GM23338 (cell line): ENCODE data around the gene APOBEC2. TPM values are rescaled to one million over a fixed set of nuclear protein-coding genes. Genes with fewer than 3 reads are reported as not detected.

ENCODE experiments used
- ATAC-seq: fragments of 200-7000 bp; cut with Tn5 transposase; 3 replicates; pipeline ENCODE4 v1.9.1; 2020
- DNase-seq: peaks from one replicate; pipeline ENCODE4 v3.0.0-alpha.2; 2015; ENCODE audit warnings: low spot score
- H2AFZ ChIP-seq: fragments of 200-600 bp; sonication (generic); 2 replicates; pipeline ENCODE4 v1.8.0; 2016; ENCODE audit warnings: antibody characterized with exemption, mild to moderate bottlenecking, moderate library complexity
- H3F3A ChIP-seq: fragments of 200-600 bp; sonication (generic); replicated peaks from 2 replicates; pipeline ENCODE4 v1.8.0; 2017; ENCODE audit warnings: antibody characterized with exemption, mixed run types, low read depth
- H3K27ac ChIP-seq: fragments of 200-600 bp; sonication (generic); 2 replicates; pipeline ENCODE4 v1.6.1; 2016; ENCODE audit warnings: low read depth
- H3K27me3 ChIP-seq: fragments of 200-600 bp; sonication (generic); 2 replicates; pipeline ENCODE4 v1.8.0; 2016; ENCODE audit warnings: mild to moderate bottlenecking, mixed run types, moderate library complexity; ENCODE audit not compliant: insufficient read depth
- H3K36me3 ChIP-seq: fragments of 200-600 bp; sonication (generic); 2 replicates; pipeline ENCODE4 v1.8.0; 2016; ENCODE audit warnings: mild to moderate bottlenecking; ENCODE audit not compliant: insufficient read depth
- H3K4me1 ChIP-seq: fragments of 200-600 bp; sonication (generic); 2 replicates; pipeline ENCODE4 v1.8.0; 2016; ENCODE audit warnings: mild to moderate bottlenecking, moderate library complexity; ENCODE audit not compliant: insufficient read depth
- H3K4me2 ChIP-seq: fragments of 200-600 bp; sonication (generic); 2 replicates; pipeline ENCODE4 v1.7.1; 2017; ENCODE audit warnings: mixed run types
- H3K4me3 ChIP-seq: fragments of 200-600 bp; sonication (generic); 2 replicates; pipeline ENCODE4 v1.6.1; 2016; ENCODE audit warnings: mixed run types
- H3K79me2 ChIP-seq: fragments of 200-600 bp; sonication (generic); replicated peaks from 2 replicates; pipeline ENCODE4 v1.8.0; 2017; ENCODE audit warnings: mild to moderate bottlenecking; ENCODE audit not compliant: insufficient read depth
- H3K9me2 ChIP-seq: fragments of 200-600 bp; sonication (generic); 2 replicates; pipeline ENCODE4 v1.8.0; 2017; ENCODE audit not compliant: insufficient read depth
- H4K20me1 ChIP-seq: fragments of 200-600 bp; sonication (generic); replicated peaks from 2 replicates; pipeline ENCODE4 v1.8.0; 2017; ENCODE audit warnings: mild to moderate bottlenecking; ENCODE audit not compliant: insufficient read depth
- H3K27ac Mint-ChIP-seq: 2 replicates; pipeline ENCODE4 v1.8.0; 2020; ENCODE audit warnings: inconsistent platforms, mild to moderate bottlenecking, moderate library complexity, mixed read lengths
- H3K27me3 Mint-ChIP-seq: 3 replicates; pipeline ENCODE4 v1.8.0; 2022; ENCODE audit warnings: low read depth, mild to moderate bottlenecking, moderate library complexity, mixed read lengths, inconsistent platforms; ENCODE audit not compliant: insufficient read depth, poor library complexity
- H3K36me3 Mint-ChIP-seq: 3 replicates; pipeline ENCODE4 v1.8.0; 2021; ENCODE audit warnings: low read depth, mild to moderate bottlenecking, inconsistent platforms, moderate library complexity, mixed read lengths
- H3K4me1 Mint-ChIP-seq: 3 replicates; pipeline ENCODE4 v1.8.0; 2020; ENCODE audit warnings: mild to moderate bottlenecking, inconsistent platforms, mixed read lengths
- H3K4me3 Mint-ChIP-seq: 3 replicates; pipeline ENCODE4 v1.8.0; 2021; ENCODE audit warnings: moderate library complexity, mild to moderate bottlenecking, inconsistent platforms, mixed read lengths
- H3K9me3 Mint-ChIP-seq: 3 replicates; pipeline ENCODE4 v1.8.0; 2020; ENCODE audit warnings: moderate library complexity, mild to moderate bottlenecking, inconsistent platforms, mixed read lengths
- CREB1 ChIP-seq: fragments of 250-450 bp; sonication (Bioruptor Pico); IDR thresholded peaks from 2 replicates; pipeline ENCODE4 v1.5.0; 2020; ENCODE audit warnings: low read depth, mild to moderate bottlenecking, moderate library complexity
- EZH2 ChIP-seq: fragments of 200-600 bp; sonication (generic); IDR thresholded peaks from one replicate; pipeline ENCODE4 v1.8.0; 2017; ENCODE audit warnings: antibody characterized with exemption, mild to moderate bottlenecking, low read depth; ENCODE audit not compliant: unreplicated experiment
- JUNB ChIP-seq: IDR thresholded peaks from one replicate; pipeline ENCODE4 v1.6.1; 2016; ENCODE audit warnings: antibody characterized with exemption; ENCODE audit not compliant: unreplicated experiment
- NANOG ChIP-seq: IDR thresholded peaks from 2 replicates; pipeline ENCODE4 v1.6.1; 2016; ENCODE audit warnings: antibody characterized with exemption, borderline replicate concordance
- POLR2AphosphoS5 ChIP-seq: IDR thresholded peaks from 2 replicates; pipeline ENCODE4 v1.6.1; 2016; ENCODE audit warnings: antibody characterized with exemption, low read depth
- STAT1 ChIP-seq: IDR thresholded peaks from one replicate; pipeline ENCODE4 v1.6.1; 2016; ENCODE audit warnings: antibody characterized with exemption; ENCODE audit not compliant: unreplicated experiment
- ZNF331 ChIP-seq: fragments of 250-450 bp; sonication (Bioruptor Pico); IDR thresholded peaks from 2 replicates; pipeline ENCODE4 v1.5.0; 2020; ENCODE audit warnings: low read depth, mild to moderate bottlenecking, moderate library complexity
- ZNF462 ChIP-seq: fragments of 250-450 bp; sonication (Bioruptor Pico); IDR thresholded peaks from 2 replicates; pipeline ENCODE4 v1.5.0; 2020; ENCODE audit warnings: mild to moderate bottlenecking, moderate library complexity
- polyA plus RNA-seq: library from polyadenylated mRNA; unstranded; fragments of >200 nt; fragmentation: Nextera tagmentation; extraction: Ambion mirVana; gene quantifications from 2 replicates; pipeline ENCODE4 v1.2.1, GENCODE V29; 2016
- total RNA-seq: library from RNA; depleted of rRNA; stranded (reverse); fragments of >200 nt; shearing (Covaris generic); gene quantifications from 2 replicates; pipeline ENCODE4 v1.2.3, GENCODE V29; 2014
- TF ChIP-seq, protein P1 (sequence below), 2 experiments: fragments of 200-600 bp in 1 of 2; sonication (generic) in 1 of 2; conservative IDR thresholded peaks; 2 replicates each; pipeline versions ENCODE4 v1.5.1 to v1.6.1; 2016 to 2017; ENCODE audit warnings: antibody characterized with exemption in 2 of 2, low read depth in 2 of 2, mild to moderate bottlenecking in 2 of 2, moderate library complexity in 1 of 2

The APOBEC2 gene
- total and polyA plus RNA-seq, 2 experiments from 2014 or later, result 2.4 TPM; not detected in 1

DNA sequence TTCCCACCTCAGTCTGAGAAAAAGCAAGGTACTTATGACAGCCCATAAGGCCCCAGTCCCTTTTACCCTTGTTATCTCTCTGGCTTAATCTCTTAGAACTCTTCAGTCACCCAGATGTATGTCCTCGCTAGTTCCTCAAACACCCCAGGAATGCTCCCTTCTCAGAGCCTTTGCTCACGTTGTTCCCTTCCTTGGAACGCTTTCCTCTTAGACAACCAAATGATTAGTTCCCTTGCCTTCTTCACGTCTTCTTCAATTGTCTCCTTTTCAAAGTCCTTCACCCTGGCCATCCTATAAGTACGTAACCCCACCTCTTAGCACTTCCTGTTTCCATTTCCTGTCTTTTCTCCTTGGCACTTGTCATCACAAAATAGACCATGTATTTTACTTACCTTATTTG is 1.1 kb upstream of the APOBEC2 start (continued):
- TF ChIP-seq ZNF462 (CRISPR knock-in tag), result no peak
- TF ChIP-seq STAT1, result no peak
- TF ChIP-seq JUNB, result no peak
- TF ChIP-seq EZH2, result no peak
- no peak for TF ChIP-seq NANOG
- TF ChIP-seq CREB1 (CRISPR knock-in tag), result no peak
- no peak for TF ChIP-seq ZNF331 (CRISPR knock-in tag)

DNA sequence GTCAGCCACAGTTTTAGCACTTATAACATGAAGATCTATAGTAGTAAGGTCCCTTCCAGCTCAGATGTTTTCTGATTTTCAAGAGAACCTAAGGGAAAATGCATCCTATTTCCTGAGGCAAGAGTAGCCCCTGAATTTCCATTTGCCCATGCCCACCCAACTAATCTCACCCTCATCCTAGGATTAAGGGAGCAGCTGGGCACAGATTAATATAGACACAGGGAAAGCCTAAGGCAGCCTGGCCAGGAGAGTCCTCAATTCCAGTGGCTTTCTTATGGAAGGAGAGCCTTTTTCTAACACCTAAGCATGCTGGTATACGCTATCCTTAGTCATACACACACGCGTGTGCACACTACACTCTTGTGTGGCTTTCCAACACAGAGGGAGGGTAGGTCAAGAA is 1.5 kb downstream of the APOBEC2 start:
- DNase-seq, result no peak
- H3K79me2 ChIP-seq, result no peaks in the 10 kb centered on the region
- H3K4me2 ChIP-seq, result no peak overlapping the region
- H3K36me3 ChIP-seq, result no peaks in the 10 kb centered on the region
- H3K36me3 Mint-ChIP-seq, result no peaks in the 10 kb centered on the region
- peaks cover 12% of the 10 kb centered on the region for H3K4me1 ChIP-seq
- no peak overlapping the region for H3K4me3 ChIP-seq
- peaks cover 28% of the 10 kb centered on the region for H3K4me1 Mint-ChIP-seq
- no peaks in the 10 kb centered on the region for H3K9me2 ChIP-seq
- ATAC-seq, result no peak
- H3F3A ChIP-seq, result no peaks in the 10 kb centered on the region
- H3K4me3 Mint-ChIP-seq, result no peak overlapping the region
- no peak overlapping the region for H3K27ac ChIP-seq
- no peak overlapping the region for H2AFZ ChIP-seq
- H3K9me3 Mint-ChIP-seq, result no peaks in the 10 kb centered on the region
- H4K20me1 ChIP-seq, result no peaks in the 10 kb centered on the region
- H3K27me3 Mint-ChIP-seq, result peaks cover 2% of the 10 kb centered on the region
- no peaks in the 10 kb centered on the region for H3K27me3 ChIP-seq
- H3K27ac Mint-ChIP-seq, result no peak overlapping the region
- no peak for TF ChIP-seq CREB1 (CRISPR knock-in tag)
- TF ChIP-seq, protein P1, sequence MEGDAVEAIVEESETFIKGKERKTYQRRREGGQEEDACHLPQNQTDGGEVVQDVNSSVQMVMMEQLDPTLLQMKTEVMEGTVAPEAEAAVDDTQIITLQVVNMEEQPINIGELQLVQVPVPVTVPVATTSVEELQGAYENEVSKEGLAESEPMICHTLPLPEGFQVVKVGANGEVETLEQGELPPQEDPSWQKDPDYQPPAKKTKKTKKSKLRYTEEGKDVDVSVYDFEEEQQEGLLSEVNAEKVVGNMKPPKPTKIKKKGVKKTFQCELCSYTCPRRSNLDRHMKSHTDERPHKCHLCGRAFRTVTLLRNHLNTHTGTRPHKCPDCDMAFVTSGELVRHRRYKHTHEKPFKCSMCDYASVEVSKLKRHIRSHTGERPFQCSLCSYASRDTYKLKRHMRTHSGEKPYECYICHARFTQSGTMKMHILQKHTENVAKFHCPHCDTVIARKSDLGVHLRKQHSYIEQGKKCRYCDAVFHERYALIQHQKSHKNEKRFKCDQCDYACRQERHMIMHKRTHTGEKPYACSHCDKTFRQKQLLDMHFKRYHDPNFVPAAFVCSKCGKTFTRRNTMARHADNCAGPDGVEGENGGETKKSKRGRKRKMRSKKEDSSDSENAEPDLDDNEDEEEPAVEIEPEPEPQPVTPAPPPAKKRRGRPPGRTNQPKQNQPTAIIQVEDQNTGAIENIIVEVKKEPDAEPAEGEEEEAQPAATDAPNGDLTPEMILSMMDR (conservative IDR thresholded peaks at IDR 0.05; ENCODE audit: low read depth in 2 of 2), result no peak
- no peak for TF ChIP-seq JUNB
- TF ChIP-seq NANOG, result no peak
- TF ChIP-seq EZH2, result no peak
- no peak for TF ChIP-seq POLR2AphosphoS5
